ENCODE data around the gene SCN2A. TPM values are rescaled to one million over a fixed set of nuclear protein-coding genes. Genes with fewer than 3 reads are reported as not detected.

The SCN2A gene
- total RNA-seq, 1 experiment from 2014 or later, result 0.07 TPM

- Histone ChIP-seq H3K9me2 (replicated peaks; ENCODE audit: low read length) (no peaks in the 10 kb centered on the region), H3F3A (ENCODE audit: low read length, unreplicated experiment) (no peaks in the 10 kb centered on the region), H4K20me1 (ENCODE audit: low read length) (no peaks in the 10 kb centered on the region), H3K4me1 (ENCODE audit: insufficient read depth, low read length) (no peaks in the 10 kb centered on the region), H3K79me2 (ENCODE audit: low read length) (no peaks in the 10 kb centered on the region), H3K9me3 (ENCODE audit: low read length) (no peaks in the 10 kb centered on the region), H3K27me3 (ENCODE audit: low read length) (peaks cover 5% of the 10 kb centered on the region; the same call in 1 of the 2 replicates), H3K4me2 (ENCODE audit: low read length) (no peak overlapping the region), H3K4me3 (ENCODE audit: low read length) (no peak overlapping the region), H2AFZ (ENCODE audit: low read length) (no peak overlapping the region), H3K36me3 (ENCODE audit: low read depth, low read length) (no peaks in the 10 kb centered on the region), H3K9ac (ENCODE audit: low read length) (no peak overlapping the region), H3K27ac (ENCODE audit: low read length) (no peak overlapping the region)
- no peak for ATAC-seq
- DNase-seq, result no peak
- POLR2A ChIA-PET (ENCODE audit: unreplicated experiment), result no interaction called here
- no TSS peak for BruUV-seq (replicated peaks)
- CTCF ChIA-PET, result no interaction called here
- intact Hi-C loops (cut with micrococcal nuclease), result no loop called here
- TF ChIP-seq EZH2 (IDR thresholded peaks at IDR 0.05; ENCODE audit: low read length, unreplicated experiment) (no peak), EZH2phosphoT487 (IDR thresholded peaks at IDR 0.05; ENCODE audit: borderline replicate concordance, low read length) (no peak), CTCF (conservative IDR thresholded peaks at IDR 0.05; ENCODE audit: low read depth, low read length) (no peak)
Measured at GRCh38 chr2:165287094-165287778, 48.0 kb downstream of the SCN2A start.

- H3K27me3 ChIP-seq (ENCODE audit: low read length), result peaks cover 5% of the 10 kb centered on the region; the same call in 1 of the 2 replicates
- no peak for TF ChIP-seq CTCF (conservative IDR thresholded peaks at IDR 0.05; ENCODE audit: low read depth, low read length)
- no peak for TF ChIP-seq EZH2 (IDR thresholded peaks at IDR 0.05; ENCODE audit: low read length, unreplicated experiment)
- TF ChIP-seq EZH2phosphoT487 (IDR thresholded peaks at IDR 0.05; ENCODE audit: borderline replicate concordance, low read length), result no peak
- H3K79me2 ChIP-seq (ENCODE audit: low read length), result no peaks in the 10 kb centered on the region
- no peak overlapping the region for H2AFZ ChIP-seq (ENCODE audit: low read length)
- no peaks in the 10 kb centered on the region for H3K9me2 ChIP-seq (replicated peaks; ENCODE audit: low read length)
- no peaks in the 10 kb centered on the region for H4K20me1 ChIP-seq (ENCODE audit: low read length)
- ChIA-PET POLR2A (ENCODE audit: unreplicated experiment) (interaction anchor here (0.6 kb wide), 1 partner anchor 1033 kb away, joined by 3 read pairs; no protein-coding TSS in a partner anchor), CTCF (no interaction called here)
- no peak overlapping the region for H3K27ac ChIP-seq (ENCODE audit: low read length)
- ATAC-seq, result no peak
- no peaks in the 10 kb centered on the region; the same call in 1 of the 2 replicates for H3K4me1 ChIP-seq (ENCODE audit: insufficient read depth, low read length)
- H3K9me3 ChIP-seq (ENCODE audit: low read length), result no peaks in the 10 kb centered on the region
- intact Hi-C loops (cut with micrococcal nuclease), result no loop called here
- BruUV-seq (replicated peaks), result no TSS peak
- H3K4me2 ChIP-seq (ENCODE audit: low read length), result no peak overlapping the region
- DNase-seq, result no peak
- H3K36me3 ChIP-seq (ENCODE audit: low read depth, low read length), result no peaks in the 10 kb centered on the region
- H3K9ac ChIP-seq (ENCODE audit: low read length), result no peak overlapping the region
- H3K4me3 ChIP-seq (ENCODE audit: low read length), result no peak overlapping the region
- H3F3A ChIP-seq (ENCODE audit: low read length, unreplicated experiment), result no peaks in the 10 kb centered on the region
Measured at GRCh38 chr2:165289069-165289468, 49.9 kb downstream of the SCN2A start.
